ENCODE results near the gene PTRH2. TPM values are rescaled to one million over a fixed set of nuclear protein-coding genes. Genes with fewer than 3 reads are reported as not detected.

Gene PTRH2
- total and polyA plus RNA-seq, 2 experiments from 2014 or later = 21.9 to 31.7 TPM

DNA sequence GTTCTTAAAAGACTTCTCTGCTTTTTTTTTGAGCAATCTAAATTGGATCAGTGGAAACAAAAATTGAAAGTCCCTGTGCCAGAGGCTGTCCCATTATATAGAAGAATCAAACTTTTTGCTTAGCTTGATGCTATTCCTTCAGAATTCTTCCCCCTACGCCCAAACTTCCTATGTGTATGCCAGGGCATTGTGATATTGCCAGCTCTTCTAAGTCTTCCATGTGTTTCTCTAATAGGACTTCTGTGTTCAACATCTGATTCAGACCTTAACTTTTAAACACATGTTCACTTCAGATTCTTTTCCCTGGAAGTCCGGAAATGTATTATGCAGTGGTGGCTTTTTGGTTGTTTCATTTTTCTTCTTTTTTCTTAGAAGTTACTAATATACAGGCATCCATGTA is 18.7 kb downstream of the PTRH2 start:
- peaks cover 8% of the 10 kb centered on the region for H3K36me3 ChIP-seq (replicated peaks; ENCODE audit: insufficient read depth, low read depth)
- H2AFZ ChIP-seq = no peak overlapping the region
- no peak overlapping the region for H3K27ac ChIP-seq
- no peak overlapping the region for H3K4me3 ChIP-seq
- H3K27me3 ChIP-seq = no peaks in the 10 kb centered on the region
- H3K4me2 ChIP-seq = no peak overlapping the region
- no peak for TF ChIP-seq EZH2 (IDR thresholded peaks at IDR 0.05; ENCODE audit: borderline replicate concordance)
- no peaks in the 10 kb centered on the region for H3K9me2 ChIP-seq (replicated peaks; ENCODE audit: insufficient read depth)
- H3K4me1 ChIP-seq (ENCODE audit: insufficient read depth) = no peaks in the 10 kb centered on the region
- H3K79me2 ChIP-seq = peaks cover 65% of the 10 kb centered on the region
- no peak for DNase-seq (ENCODE audit: low spot score)
- H3K9me3 ChIP-seq (ENCODE audit: low read depth) = no peaks in the 10 kb centered on the region
- peaks cover 3% of the 10 kb centered on the region for H4K20me1 ChIP-seq (ENCODE audit: insufficient read depth, poor library complexity, severe bottlenecking)
- 94% methylated on average over 2 of the region's 2 CpGs for WGBS (ENCODE audit: low lambda C conversion rate, missing lambda C conversion rate)

DNA sequence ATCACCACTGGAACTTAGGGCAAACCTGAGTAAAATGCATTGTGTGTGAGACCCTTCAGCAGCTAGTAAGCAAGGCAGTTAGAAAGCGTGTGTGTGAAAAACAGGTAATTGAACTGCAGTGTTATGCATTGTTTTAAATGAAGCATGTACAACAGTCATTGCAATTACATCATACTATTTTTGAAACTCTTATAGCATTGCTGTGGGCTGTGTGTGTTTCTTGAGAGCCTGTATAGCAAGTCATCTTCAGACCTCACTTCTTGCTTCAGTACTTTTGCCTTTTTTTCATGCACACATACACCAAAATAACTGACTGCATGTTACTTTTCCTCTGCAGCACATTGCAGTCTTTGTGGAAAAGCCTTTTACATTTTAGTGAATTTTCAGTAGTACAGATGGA is 19.2 kb downstream of the PTRH2 start:
- DNase-seq (ENCODE audit: low spot score) = no peak
- TF ChIP-seq CTCF (IDR thresholded peaks at IDR 0.05; ENCODE audit: poor library complexity) (no peak), EZH2phosphoT487 (IDR thresholded peaks at IDR 0.05; ENCODE audit: low read depth, severe bottlenecking, unreplicated experiment) (no peak), EZH2 (IDR thresholded peaks at IDR 0.05; ENCODE audit: borderline replicate concordance) (no peak)
- WGBS (ENCODE audit: low lambda C conversion rate, missing lambda C conversion rate) = 92% methylated on average over 1 of the region's 1 CpG
- no peak overlapping the region for H2AFZ ChIP-seq
- peaks cover 62% of the 10 kb centered on the region for H3K79me2 ChIP-seq
- H4K20me1 ChIP-seq (ENCODE audit: insufficient read depth, poor library complexity, severe bottlenecking) = peaks cover 3% of the 10 kb centered on the region
- H3K27me3 ChIP-seq = no peaks in the 10 kb centered on the region
- no peak overlapping the region for H3K27ac ChIP-seq
- no peak overlapping the region for H3K4me2 ChIP-seq
- no peaks in the 10 kb centered on the region for H3K4me1 ChIP-seq (ENCODE audit: insufficient read depth)
- no peaks in the 10 kb centered on the region for H3K9me3 ChIP-seq (ENCODE audit: low read depth)
- H3K36me3 ChIP-seq (replicated peaks; ENCODE audit: insufficient read depth, low read depth) = peaks cover 8% of the 10 kb centered on the region
- no peak overlapping the region for H3K4me3 ChIP-seq
- H3K9me2 ChIP-seq (replicated peaks; ENCODE audit: insufficient read depth) = no peaks in the 10 kb centered on the region

DNA sequence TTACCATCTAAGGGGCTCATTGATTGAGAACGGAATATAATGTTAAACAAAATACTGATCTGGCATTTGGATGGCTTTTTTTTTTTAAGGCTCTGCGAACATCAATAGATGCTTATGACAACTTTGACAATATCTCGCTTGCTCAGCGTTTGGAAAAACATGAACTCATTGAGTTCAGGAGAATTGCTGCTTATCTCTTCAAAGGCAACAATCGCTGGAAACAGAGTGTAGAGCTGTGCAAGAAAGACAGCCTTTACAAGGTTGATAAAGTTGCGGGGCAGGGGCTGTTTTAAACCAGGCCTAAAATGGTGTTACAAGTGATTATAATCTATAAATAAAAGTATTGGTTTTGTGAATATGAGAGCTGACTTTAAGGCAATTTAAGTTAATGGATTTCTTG is 22.3 kb downstream of the PTRH2 start:
- Histone ChIP-seq H3K4me2 (no peak overlapping the region), H3K27ac (no peak overlapping the region), H3K9me2 (replicated peaks; ENCODE audit: insufficient read depth) (no peaks in the 10 kb centered on the region), H3K4me3 (no peak overlapping the region), H2AFZ (no peak overlapping the region), H4K20me1 (ENCODE audit: insufficient read depth, poor library complexity, severe bottlenecking) (peaks cover 3% of the 10 kb centered on the region), H3K79me2 (peaks cover 58% of the 10 kb centered on the region), H3K36me3 (replicated peaks; ENCODE audit: insufficient read depth, low read depth) (peaks cover 8% of the 10 kb centered on the region), H3K4me1 (ENCODE audit: insufficient read depth) (no peaks in the 10 kb centered on the region), H3K27me3 (no peaks in the 10 kb centered on the region), H3K9me3 (ENCODE audit: low read depth) (no peaks in the 10 kb centered on the region)
- TF ChIP-seq EZH2 (IDR thresholded peaks at IDR 0.05; ENCODE audit: borderline replicate concordance) (no peak), CTCF (IDR thresholded peaks at IDR 0.05; ENCODE audit: poor library complexity) (no peak), EZH2phosphoT487 (IDR thresholded peaks at IDR 0.05; ENCODE audit: low read depth, severe bottlenecking, unreplicated experiment) (no peak)
- no peak for DNase-seq (ENCODE audit: low spot score)
- 82% methylated on average over 6 of the region's 6 CpGs for WGBS (ENCODE audit: low lambda C conversion rate, missing lambda C conversion rate)

GRCh38 chr17:59683283-59683682 is 23.9 kb downstream of the PTRH2 start:
- DNase-seq (ENCODE audit: low spot score) = no peak
- Histone ChIP-seq H3K79me2 (peaks cover 53% of the 10 kb centered on the region), H3K9me2 (replicated peaks; ENCODE audit: insufficient read depth) (no peaks in the 10 kb centered on the region), H3K4me2 (no peak overlapping the region), H3K27me3 (no peaks in the 10 kb centered on the region), H3K36me3 (replicated peaks; ENCODE audit: insufficient read depth, low read depth) (peaks cover 8% of the 10 kb centered on the region), H3K9me3 (ENCODE audit: low read depth) (no peaks in the 10 kb centered on the region), H3K4me3 (no peak overlapping the region), H3K4me1 (ENCODE audit: insufficient read depth) (no peaks in the 10 kb centered on the region), H4K20me1 (ENCODE audit: insufficient read depth, poor library complexity, severe bottlenecking) (peaks cover 3% of the 10 kb centered on the region), H2AFZ (no peak overlapping the region), H3K27ac (no peak overlapping the region)
- no peak for TF ChIP-seq EZH2 (IDR thresholded peaks at IDR 0.05; ENCODE audit: borderline replicate concordance)
- no peak for TF ChIP-seq EZH2phosphoT487 (IDR thresholded peaks at IDR 0.05; ENCODE audit: low read depth, severe bottlenecking, unreplicated experiment)
- TF ChIP-seq CTCF (IDR thresholded peaks at IDR 0.05; ENCODE audit: poor library complexity) = no peak
